GM21576 (cell line): ENCODE measurements around the gene CYP1A1.

ENCODE experiments used
- ATAC-seq: cut with Tn5 transposase; IDR thresholded peaks from one replicate; pipeline ENCODE4 v1.9.1; 2021; ENCODE audit warnings: mild to moderate bottlenecking, moderate library complexity; ENCODE audit not compliant: unreplicated experiment

The CYP1A1 gene

GRCh38 chr15:74725225-74725774 is at the start of gene CYP1A1:
Gene CYP1A1 (minus strand): TSS chr15:74725528. CDS start chr15:74723097, 2,431 bp downstream.
- no peak for ATAC-seq

GRCh38 chr15:74773731-74774252 is 48.5 kb upstream of the CYP1A1 start:
- ATAC-seq = no peak

GRCh38 chr15:74773329-74773728 is 48.0 kb upstream of the CYP1A1 start:
- no peak for ATAC-seq

- no peak for ATAC-seq
These were observed 45.0 kb upstream of the CYP1A1 start for GRCh38 chr15:74770211-74770903.

GRCh38 chr15:74769463-74770025 is 44.2 kb upstream of the CYP1A1 start:
- ATAC-seq = no peak

GRCh38 chr15:74768771-74769342 is 43.5 kb upstream of the CYP1A1 start:
- no peak for ATAC-seq

- no peak for ATAC-seq
These were observed 42.9 kb upstream of the CYP1A1 start for GRCh38 chr15:74768099-74768770.

GRCh38 chr15:74767167-74768098 is 42.1 kb upstream of the CYP1A1 start:
- no peak for ATAC-seq

- ATAC-seq = no peak
These were observed 38.1 kb upstream of the CYP1A1 start for GRCh38 chr15:74763416-74763815.

- no peak for ATAC-seq
These were observed 37.4 kb upstream of the CYP1A1 start for GRCh38 chr15:74762791-74763150.

- ATAC-seq = no peak
These were observed 33.4 kb upstream of the CYP1A1 start for GRCh38 chr15:74758736-74759135.

- ATAC-seq = no peak
These were observed 29.4 kb upstream of the CYP1A1 start for GRCh38 chr15:74754593-74755215.

- ATAC-seq = no peak
These were observed 27.2 kb upstream of the CYP1A1 start for GRCh38 chr15:74752531-74752930.

- ATAC-seq = no peak
These were observed 26.7 kb upstream of the CYP1A1 start for GRCh38 chr15:74752011-74752410.

GRCh38 chr15:74750751-74751150 is 25.4 kb upstream of the CYP1A1 start:
- no peak for ATAC-seq

GRCh38 chr15:74749832-74750231 is 24.5 kb upstream of the CYP1A1 start:
- no peak for ATAC-seq

GRCh38 chr15:74748322-74748946 is 23.1 kb upstream of the CYP1A1 start, which contains the start of gene CYP1A2:
Gene CYP1A2 (plus strand): TSS chr15:74748845. CDS start chr15:74749739, 894 bp downstream.
- no peak for ATAC-seq

GRCh38 chr15:74746389-74746788 is 21.1 kb upstream of the CYP1A1 start:
- ATAC-seq = no peak

GRCh38 chr15:74742422-74742821 is 17.1 kb upstream of the CYP1A1 start:
- no peak for ATAC-seq
